IMR-90 (cell line): Measurements from ENCODE around the gene DCLK1.

Experiments used
- CEBPB ChIP-seq: IDR thresholded peaks from 2 replicates; pipeline ENCODE4 v1.6.1; 2012; ENCODE audit warnings: low read depth, low read length, improper control_type of control experiment
- CTCF ChIP-seq: conservative IDR thresholded peaks from 2 replicates; pipeline ENCODE4 v1.5.1; 2012; ENCODE audit warnings: mild to moderate bottlenecking, low read depth, low read length, improper control_type of control experiment
- ELK1 ChIP-seq: fragments of 150-350 bp; IDR thresholded peaks from 2 replicates; pipeline ENCODE4 v1.6.1; 2016; ENCODE audit warnings: low read depth, mild to moderate bottlenecking, low read length, moderate library complexity, borderline replicate concordance
- POLR2A ChIP-seq: IDR thresholded peaks from 2 replicates; pipeline ENCODE4 v1.6.1; 2012; ENCODE audit warnings: mild to moderate bottlenecking, low read depth, low read length
- SMC3 ChIP-seq: fragments of 150-350 bp; IDR thresholded peaks from 2 replicates; pipeline ENCODE4 v1.6.1; 2016; ENCODE audit warnings: low read depth, mild to moderate bottlenecking, antibody characterized with exemption, low read length, moderate library complexity
- USF2 ChIP-seq: fragments of 150-350 bp; IDR thresholded peaks from 2 replicates; pipeline ENCODE4 v1.6.1; 2017; ENCODE audit warnings: mild to moderate bottlenecking, antibody characterized with exemption, low read length, low read depth

GRCh38 chr13:35768073-35768472 is 363.1 kb downstream of the DCLK1 start:
- TF ChIP-seq ELK1 (no peak), USF2 (no peak), CTCF (no peak), POLR2A (no peak), SMC3 (no peak), CEBPB (no peak)
